ENCODE data around the gene CHIC2.
A peak's percentile ranks its signal among the peaks of the same experiment; 100 is the strongest.

Gene CHIC2

DNA sequence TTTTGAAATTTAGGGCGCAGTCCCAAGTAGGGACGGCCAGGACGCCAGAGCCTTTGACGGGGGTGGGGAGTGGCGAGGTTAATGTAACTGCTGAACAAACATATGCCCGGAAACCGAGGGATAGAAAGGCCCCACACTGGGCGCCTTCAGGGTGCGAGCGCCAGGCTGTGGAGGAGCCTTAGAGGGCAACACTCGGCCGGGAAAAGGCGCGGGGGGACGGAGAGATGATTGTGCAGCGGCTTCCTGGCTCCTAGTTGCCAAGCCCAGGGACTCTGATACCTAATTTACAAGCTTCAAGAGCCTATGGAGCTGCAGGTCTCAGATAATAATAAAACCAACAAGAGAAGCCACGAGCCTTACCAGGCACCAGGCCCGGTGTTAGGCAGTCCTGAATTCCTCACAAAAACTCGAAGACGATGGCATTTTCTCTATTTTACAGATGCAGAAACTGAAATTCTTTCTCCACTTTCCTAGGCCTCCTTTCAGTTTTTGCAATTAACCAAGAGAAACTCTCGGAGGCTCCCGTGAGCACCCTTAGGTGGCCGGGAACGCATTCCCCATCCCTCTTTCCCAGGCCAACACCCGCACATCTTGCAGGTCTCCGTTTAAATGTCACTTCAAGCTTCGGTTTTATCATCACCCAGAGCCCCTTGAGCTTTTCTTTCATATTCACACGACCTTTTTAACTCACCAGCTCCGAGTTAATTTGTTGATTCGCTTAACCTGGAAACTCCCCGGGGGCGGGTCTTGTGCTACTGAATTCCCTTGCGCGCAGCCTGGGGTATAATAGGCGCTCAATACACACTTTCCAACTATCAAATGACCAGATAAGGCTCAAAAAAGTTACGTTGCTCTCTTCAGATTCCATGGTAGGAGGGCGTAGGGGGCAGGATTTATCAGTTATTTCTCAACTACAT is 29.2 kb upstream of the CHIC2 start:
- DNase-seq (ENCODE audit: low read depth in 3 of 3), result peak in 1 of 3 experiments; percentile 34

GRCh38 chr4:54092405-54093323 is 28.3 kb upstream of the CHIC2 start:
- no peak for DNase-seq (ENCODE audit: low read depth in 3 of 3)

DNA sequence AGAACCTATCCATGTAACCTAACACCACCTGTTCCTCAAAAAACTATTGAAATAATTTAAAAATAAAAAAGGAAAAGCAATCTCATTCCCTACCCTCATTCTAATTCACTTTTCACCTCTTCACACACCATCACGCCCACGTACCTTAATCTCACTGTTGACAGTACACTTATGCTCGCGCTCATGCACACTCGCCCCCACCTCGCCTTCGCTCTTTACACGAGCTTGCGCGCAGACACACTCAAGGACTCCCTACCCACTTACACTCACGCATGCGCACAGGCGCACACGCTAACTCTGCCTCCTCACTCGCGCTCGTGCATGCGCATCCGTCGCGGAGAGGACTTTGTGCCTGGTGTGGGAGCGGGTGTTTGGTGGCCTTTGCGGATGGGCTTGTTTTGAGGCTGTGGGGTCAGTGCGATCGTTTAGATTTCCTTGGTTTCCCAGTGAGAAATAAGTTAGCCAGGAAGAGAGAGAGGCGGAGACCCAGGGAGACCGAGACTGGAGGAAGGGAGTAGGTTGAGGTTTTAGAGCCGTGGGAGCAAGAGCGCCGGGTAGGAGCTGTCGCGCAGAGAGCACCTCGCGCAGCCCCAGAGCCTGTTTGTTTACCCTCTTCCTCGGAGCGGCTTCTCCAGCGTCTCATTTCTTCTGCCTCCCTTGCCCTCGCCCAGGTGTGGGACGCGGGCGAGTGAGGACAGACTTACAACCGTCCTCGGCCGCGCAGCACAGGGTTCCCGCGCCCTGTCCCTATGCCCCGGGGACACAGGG is 27.4 kb upstream of the CHIC2 start:
- DNase-seq (ENCODE audit: low read depth in 3 of 3), result peak; percentile 51 to 70 (median 58)

- DNase-seq (ENCODE audit: low read depth in 3 of 3), result no peak
Measured at GRCh38 chr4:54090804-54091623, 26.6 kb upstream of the CHIC2 start.

GRCh38 chr4:54090404-54090803 is 26.0 kb upstream of the CHIC2 start:
- no peak for DNase-seq (ENCODE audit: low read depth in 3 of 3)

DNA sequence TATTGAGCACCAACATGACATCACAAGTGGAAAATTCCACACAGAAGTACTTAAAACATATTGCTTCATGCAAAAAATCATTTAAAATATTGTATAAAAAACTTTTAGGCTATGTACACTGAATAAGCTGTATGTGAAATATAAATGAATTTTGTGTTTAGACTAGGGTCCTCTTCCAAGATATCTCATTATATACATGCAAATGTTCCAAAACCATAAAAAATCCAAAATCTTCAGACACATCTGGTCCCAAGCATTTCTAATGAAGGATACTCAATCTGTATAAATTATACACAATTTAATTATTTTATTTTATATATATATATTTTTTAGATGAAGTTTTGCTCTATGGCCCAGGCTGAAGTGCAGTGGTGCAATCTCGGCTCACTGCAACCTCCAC is 25.5 kb upstream of the CHIC2 start:
- DNase-seq (ENCODE audit: low read depth in 3 of 3), result no peak

- DNase-seq (ENCODE audit: low read depth in 3 of 3), result no peak
Measured at GRCh38 chr4:54085284-54085683, 20.9 kb upstream of the CHIC2 start.

DNA sequence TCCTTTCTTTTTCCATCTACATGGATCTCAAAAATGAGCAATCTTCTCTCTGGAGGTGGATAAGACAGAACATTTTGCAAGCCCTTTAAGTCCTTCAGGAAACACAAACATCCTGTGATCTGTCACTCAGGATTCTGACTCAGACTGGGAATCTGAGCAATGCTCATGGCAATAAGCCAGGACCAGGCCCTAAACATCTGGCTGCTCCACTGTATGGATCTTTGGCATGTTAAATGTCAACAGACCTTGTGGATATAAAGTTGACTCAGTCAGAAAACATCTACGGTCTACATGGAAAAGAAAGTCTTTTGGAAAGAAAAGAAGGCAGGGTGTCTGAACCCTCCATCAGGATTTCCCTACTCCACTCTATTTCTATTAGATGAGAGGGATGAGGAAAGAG is 17.8 kb upstream of the CHIC2 start:
- DNase-seq (ENCODE audit: low read depth in 3 of 3), result no peak

- DNase-seq (ENCODE audit: low read depth in 3 of 3), result no peak
Measured at GRCh38 chr4:54077812-54078211, 13.4 kb upstream of the CHIC2 start.

DNA sequence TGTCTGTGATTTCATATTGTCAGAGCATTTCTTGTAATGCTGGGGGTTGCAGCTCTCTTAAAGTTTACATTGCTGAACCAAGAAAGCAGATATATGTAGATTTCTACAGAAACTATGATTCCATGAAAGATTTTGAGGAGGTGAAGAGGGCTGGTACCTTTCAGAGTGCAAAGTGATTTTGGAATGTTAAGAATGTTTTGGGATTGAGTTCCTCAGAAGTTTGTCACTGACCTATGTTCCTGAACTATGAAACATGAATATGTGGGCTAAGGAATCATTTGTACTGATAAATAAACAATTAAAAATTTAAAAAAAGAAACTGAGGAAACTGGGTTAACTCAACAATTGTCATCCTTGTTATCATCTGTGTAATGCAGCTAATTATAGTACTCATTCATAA is 12.3 kb upstream of the CHIC2 start:
- DNase-seq (ENCODE audit: low read depth in 3 of 3), result no peak

- no peak for DNase-seq (ENCODE audit: low read depth in 3 of 3)
Measured at GRCh38 chr4:54074381-54074780, 10.0 kb upstream of the CHIC2 start.

DNA sequence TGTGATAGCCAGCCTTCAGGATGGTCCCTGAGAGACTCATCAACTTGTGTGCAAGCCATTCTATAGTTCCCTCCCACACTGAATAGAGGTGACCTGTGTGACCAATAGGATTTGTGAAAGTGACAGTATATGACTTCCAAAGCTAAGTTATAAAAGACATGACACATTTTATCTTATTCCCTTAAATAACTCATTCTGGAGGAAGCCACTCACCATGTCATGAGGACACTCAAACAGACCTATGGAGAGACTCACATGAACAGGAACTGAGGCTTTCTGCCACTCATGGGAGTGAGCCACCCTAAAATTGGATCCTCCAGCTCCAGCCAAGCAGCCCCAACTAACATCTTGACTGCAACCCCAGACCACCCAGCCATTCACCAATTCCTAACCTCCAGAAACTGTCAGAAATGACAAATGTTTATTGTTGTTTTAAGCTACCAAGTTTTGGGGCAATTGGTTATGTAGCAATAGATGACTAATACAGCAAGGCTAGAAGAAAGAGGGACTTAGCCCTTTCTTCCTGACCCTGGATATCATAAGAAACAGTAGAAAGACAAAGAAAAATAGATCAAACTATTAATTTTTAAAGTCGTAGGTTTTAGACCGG is 9.0 kb upstream of the CHIC2 start:
- no peak for DNase-seq (ENCODE audit: low read depth in 3 of 3)

- no peak for DNase-seq (ENCODE audit: low read depth in 3 of 3)
Measured at GRCh38 chr4:54067166-54067565, 2.8 kb upstream of the CHIC2 start.

DNA sequence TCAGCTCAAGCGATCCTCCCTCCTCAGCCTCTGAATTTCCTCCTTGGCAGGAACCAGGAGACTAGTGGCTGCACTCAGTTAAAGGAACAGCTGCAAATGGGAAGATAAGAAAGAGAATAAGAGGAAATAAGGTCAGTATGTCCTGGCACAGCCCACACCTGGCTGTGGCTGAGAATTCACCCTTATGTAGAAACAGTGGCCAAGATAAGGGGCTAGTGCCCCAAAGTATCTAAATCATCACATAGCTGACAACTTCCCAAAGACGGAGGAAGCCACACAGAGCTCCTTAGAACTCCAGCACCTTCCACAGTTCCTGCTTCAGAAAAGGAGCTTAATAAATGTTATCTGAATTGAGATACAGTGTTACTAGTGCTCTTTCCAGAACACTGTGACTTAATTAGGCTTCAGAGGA is 2.3 kb upstream of the CHIC2 start:
- no peak for DNase-seq (ENCODE audit: low read depth in 3 of 3)

DNA sequence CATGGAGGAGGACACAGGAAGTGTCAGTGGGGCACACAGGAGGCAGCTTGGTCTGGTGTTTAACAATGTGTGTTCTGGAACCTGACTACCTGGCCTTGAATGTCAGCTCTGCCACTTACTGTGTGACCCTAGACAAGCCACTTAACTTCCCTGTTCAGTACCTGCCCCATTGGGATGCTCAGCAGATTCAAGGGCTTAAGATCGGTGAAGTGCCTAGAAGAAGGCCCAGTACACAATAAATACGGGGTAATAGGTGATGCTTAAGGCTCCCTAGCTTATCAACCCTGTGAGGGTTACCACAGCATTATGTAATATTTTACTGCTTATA is 1.6 kb upstream of the CHIC2 start:
- DNase-seq (ENCODE audit: low read depth in 3 of 3), result no peak

GRCh38 chr4:54065282-54066087 is 1.1 kb upstream of the CHIC2 start:
- no peak for DNase-seq (ENCODE audit: low read depth in 3 of 3)

DNA sequence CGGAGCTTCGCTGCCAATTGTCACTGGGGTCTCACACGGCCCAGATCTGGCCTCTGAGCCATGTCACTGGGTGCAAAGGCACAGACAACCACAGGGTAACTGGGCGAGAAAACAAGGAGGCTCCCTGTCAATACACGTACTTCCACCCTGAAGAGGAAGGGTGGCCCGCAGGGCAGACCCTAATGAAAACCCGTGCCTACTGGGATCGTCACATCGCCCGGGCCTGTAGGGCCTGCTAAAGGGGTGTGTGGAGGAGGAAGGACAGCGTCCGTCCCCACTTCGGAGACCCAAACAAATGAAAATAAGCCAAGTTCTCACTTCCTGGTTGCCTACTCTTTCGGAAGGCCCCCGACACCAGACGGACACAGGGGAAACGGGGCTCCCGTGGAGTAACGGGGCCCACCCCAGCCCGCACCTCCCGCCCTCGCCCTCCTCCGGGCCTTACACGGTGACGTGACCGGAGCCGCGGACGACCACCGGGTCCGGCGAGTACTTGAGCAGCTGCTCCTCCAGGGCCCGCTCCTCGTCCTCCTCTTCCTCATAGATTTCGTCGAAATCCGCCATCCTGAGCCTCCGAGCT is 578 bp downstream of the CHIC2 start:
- DNase-seq (ENCODE audit: low read depth in 3 of 3), result peak in 2 of 3 experiments; percentile 11 to 19

- DNase-seq (ENCODE audit: low read depth in 3 of 3), result peak in 1 of 3 experiments; percentile 1
Measured at GRCh38 chr4:54063229-54063628, 1.2 kb downstream of the CHIC2 start.

GRCh38 chr4:54062392-54062791 is 2.0 kb downstream of the CHIC2 start:
- DNase-seq (ENCODE audit: low read depth in 3 of 3), result no peak
